NCI-H526 treated with DMSO at 0.1 percent for 48 hours (cell line): ENCODE data around the gene OR4D10.
"Not testable (repeated sequence)": the region's sequence is repeated elsewhere in the genome, so short reads cannot be mapped to it uniquely, and the experiment has no call there.

Source experiments
- DNase-seq: peaks from one replicate; lab custom pipeline; 2025; lab: John Stamatoyannopoulos, UW

The OR4D10 gene

DNA sequence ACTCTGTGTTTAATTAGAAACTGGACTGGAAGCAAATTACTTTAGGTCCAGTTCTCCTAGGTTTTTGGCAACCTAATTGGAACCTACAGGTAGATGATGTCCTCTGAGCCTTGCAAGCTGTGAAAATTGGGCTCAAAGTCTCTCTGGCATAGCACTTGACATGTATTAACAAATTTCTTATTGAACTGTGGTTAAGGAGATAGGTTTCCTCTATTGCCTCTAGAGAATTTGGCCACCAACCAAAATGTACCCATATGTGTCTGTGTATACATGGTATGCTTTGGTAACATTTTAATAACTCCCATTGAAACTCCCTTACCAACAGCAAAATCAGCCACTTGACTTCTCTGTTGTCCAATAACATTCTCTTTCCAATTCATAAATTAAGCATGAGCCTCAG is at the start of gene OR4D10:
OR4D10 (plus strand) TSS at position 301 of the 400 bp plus-strand sequence. CDS start 4,115 bp downstream, outside the sequence.
- DNase-seq = no peak

DNA sequence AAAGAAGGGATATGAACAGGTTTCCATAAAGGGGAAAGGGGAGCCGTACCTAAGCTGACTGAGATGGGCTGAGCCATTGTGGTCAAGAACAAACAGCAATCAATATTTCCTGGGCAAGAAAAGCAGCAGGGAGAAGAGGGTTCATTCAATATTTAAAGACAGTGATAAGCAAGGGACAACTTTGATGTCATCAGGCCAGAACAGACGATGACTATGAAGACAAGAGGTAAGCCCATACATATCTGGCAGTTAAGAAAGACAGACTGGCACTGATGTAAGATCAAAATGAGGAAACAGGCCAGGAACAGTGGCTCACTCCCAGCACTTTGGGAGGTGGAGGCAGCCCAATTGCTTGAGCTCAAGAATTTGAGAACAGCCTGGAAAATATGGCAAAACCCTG is 49.3 kb upstream of the OR4D10 start:
- DNase-seq = no peak

- DNase-seq = no peak
Measured at GRCh38 chr11:59425131-59425530, 48.0 kb upstream of the OR4D10 start.

- no peak for DNase-seq
Measured at GRCh38 chr11:59426361-59427067, 46.6 kb upstream of the OR4D10 start, which contains the start of gene OR5A2. OR5A2 (minus strand) TSS chr11:59426413; CDS start chr11:59422953, 3,460 bp downstream.

- DNase-seq = no peak
Measured at GRCh38 chr11:59427068-59427382, 46.1 kb upstream of the OR4D10 start.

GRCh38 chr11:59429924-59430516 is 43.1 kb upstream of the OR4D10 start:
- DNase-seq = peak; percentile 44

GRCh38 chr11:59436169-59436568 is 36.9 kb upstream of the OR4D10 start, which contains the start of gene OR5A1:
OR5A1 (plus strand) TSS chr11:59436469; CDS start chr11:59443169, 6,700 bp downstream.
- no peak for DNase-seq

GRCh38 chr11:59437770-59438169 is 35.3 kb upstream of the OR4D10 start:
- no peak for DNase-seq

DNA sequence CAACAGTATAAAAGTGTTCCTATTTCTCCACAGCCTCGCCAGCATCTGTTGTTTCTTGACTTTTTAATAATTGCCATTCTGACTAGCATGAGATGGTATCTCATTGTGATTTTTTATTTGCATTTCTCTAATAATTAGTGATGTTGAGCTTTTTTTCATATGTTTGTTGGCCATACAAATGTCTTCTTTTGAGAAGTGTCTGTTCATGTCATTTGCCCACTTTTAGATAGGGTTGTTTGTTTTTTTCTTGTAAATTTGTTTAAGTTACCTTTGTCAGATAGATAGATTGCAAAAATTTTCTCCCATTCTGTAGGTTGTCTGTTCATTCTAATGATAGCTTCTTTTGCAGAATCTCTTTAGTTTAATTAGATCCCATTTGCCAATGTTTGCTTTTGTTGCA is 27.5 kb upstream of the OR4D10 start:
- not testable (repeated sequence) for DNase-seq

GRCh38 chr11:59448484-59448883 is 24.6 kb upstream of the OR4D10 start:
- DNase-seq = no peak

DNA sequence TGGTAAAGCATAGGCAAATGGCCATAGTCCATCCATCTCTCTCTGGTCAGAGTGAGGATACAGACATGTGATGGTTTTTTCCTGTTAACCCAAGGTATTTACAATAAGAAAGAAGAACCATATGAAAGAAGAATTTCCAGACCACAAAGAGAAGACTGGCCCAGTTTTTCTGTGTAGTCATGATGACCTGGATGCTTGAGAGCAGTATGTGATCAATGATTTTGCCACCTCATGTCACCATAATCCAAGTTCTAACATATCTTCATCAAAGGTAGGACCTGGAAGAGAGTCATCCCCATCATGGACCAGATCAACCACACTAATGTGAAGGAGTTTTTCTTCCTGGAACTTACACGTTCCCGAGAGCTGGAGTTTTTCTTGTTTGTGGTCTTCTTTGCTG is 16.5 kb upstream of the OR4D10 start, which contains the start of gene OR4D6:
OR4D6 (plus strand) TSS at position 301 of the 400 bp plus-strand sequence; CDS start at position 301, 0 bp downstream.
- no peak for DNase-seq

DNA sequence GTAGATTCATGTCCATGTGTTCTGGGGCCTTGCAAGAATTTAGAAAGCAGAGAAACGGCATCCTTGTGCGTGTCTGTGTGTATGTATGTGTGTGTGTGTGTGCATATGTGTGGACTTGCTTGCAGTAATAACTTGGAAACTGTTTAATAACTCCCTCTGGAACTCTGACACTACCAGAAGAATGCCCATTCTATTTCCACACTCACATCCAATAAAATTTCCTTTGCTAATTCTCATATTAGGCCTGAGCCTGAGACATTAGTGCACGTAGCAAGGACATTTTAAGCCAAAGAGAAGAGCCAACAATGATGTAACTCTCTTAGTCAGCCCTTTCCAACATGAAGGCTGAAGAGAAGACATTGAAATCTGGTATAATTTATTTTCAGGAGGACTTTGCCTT is 13.2 kb upstream of the OR4D10 start:
- DNase-seq = no peak

- no peak for DNase-seq
Measured at GRCh38 chr11:59463190-59463641, 9.9 kb upstream of the OR4D10 start.

GRCh38 chr11:59475176-59475575 is 2.1 kb downstream of the OR4D10 start:
- DNase-seq = no peak

GRCh38 chr11:59479906-59480305 is 6.8 kb downstream of the OR4D10 start:
- no peak for DNase-seq

DNA sequence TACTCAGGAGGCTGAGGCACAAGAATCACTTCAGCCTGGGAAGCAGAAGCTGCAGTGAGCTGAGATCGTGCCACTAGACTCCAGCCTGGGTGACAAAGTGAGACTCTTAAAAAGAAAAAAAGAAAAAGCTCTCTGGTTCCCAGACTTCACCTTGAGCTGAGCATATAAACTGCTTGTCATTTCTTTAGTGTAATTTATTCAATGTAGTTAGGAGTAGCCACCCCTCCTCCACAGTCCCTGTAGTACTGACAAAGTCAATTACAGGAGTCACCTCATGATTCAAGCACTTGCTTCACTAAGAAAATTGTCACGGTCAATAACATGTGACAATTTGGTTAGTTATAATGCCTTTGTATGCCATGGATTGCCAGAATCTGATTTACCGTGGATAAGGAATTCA is 7.2 kb downstream of the OR4D10 start:
- no peak for DNase-seq

- no peak for DNase-seq
Measured at GRCh38 chr11:59501931-59502330, 28.8 kb downstream of the OR4D10 start.

DNA sequence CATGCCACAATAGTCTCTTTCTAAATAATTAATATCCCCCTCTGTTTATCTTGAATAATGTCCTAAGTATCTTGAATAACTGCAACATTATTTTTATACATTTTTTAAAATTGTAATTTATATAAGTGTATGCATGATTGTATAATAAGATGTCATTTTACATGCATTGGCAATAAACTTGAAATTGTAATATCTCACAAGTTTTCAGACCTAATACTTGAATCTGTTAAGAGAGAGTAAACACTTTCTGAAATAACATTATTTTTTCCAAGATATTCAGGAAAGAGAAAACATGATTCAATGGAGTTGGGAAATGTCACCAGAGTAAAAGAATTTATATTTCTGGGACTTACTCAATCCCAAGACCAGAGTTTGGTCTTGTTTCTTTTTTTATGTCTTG is 30.2 kb downstream of the OR4D10 start, which contains the start of gene OR4D11:
OR4D11 (plus strand) TSS at position 301 of the 400 bp plus-strand sequence; CDS start at position 301, 0 bp downstream.
- no peak for DNase-seq

DNA sequence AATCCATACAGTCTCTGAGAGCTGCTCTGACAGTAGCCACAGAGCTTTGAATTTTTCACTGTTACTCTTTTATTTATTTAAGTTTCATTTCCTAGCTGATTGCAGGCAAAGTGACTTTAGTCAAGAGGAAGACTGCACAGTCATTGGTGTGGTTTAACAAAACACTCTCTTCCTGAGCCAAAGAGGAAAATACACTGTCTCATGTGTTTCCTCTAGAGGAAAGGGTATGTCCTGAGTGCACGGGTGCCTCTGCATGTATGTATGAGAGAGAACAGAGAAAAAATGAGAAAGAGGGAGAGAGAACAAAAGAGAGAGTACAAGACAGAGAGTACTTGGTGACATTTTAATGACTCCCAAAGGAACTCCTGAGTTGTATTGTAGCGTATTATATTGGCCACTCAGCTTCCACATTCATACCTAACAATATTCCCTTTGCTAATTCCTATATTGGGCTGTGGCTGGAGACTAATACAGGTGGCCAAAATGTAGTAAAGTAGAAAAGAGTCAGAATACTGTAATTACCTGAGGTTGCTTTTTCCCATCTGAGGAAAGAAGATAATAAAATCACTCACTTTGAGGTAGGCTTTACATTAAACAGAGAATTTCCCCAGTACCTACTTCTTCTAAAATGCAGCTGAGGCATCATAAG is 38.0 kb downstream of the OR4D10 start, which contains the start of gene OR4D9:
OR4D9 (plus strand) TSS at position 599 of the 649 bp plus-strand sequence. CDS start 3,374 bp downstream, outside the sequence.
- DNase-seq = no peak

DNA sequence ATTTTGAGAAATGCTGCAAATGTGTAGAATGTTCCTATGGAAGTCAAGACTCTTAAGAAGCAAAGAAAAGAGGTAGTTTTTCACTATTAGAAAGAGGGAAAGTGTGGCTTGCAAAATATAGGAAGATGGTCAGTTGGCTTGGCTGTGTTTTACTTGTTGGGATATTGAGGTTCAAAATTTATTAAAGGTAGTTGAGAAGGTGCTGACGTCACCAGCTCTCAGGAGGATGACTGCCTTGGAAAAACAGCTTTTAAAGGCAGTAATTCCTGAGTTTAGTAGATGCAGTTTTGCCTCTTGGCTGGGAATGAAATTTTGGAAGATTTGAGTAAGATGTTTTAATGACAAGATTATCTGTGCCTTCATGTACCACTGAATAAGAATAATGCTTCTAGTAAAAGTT is 38.6 kb downstream of the OR4D10 start:
- DNase-seq = no peak

GRCh38 chr11:59520139-59520538 is 47.0 kb downstream of the OR4D10 start:
- not testable (repeated sequence) for DNase-seq

DNA sequence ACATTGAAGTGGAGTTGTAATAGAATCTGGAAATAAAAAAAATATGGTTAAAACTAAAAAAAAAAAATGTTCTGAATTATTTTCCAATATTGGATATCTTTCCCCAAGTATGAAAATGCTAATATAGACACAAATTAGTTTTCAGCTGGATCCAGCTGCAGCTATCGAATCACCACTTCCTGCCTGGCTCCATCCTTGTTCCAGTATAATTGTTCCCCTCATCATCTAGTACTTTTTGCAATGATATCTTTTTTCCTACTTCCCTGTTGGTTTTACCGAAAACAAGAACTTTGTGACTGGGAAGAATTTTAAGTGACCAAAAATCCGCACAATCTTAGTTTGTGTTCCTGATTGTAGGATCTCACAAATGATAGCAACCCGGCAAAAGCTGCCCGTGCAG is 47.6 kb downstream of the OR4D10 start:
- DNase-seq = no peak

DNA sequence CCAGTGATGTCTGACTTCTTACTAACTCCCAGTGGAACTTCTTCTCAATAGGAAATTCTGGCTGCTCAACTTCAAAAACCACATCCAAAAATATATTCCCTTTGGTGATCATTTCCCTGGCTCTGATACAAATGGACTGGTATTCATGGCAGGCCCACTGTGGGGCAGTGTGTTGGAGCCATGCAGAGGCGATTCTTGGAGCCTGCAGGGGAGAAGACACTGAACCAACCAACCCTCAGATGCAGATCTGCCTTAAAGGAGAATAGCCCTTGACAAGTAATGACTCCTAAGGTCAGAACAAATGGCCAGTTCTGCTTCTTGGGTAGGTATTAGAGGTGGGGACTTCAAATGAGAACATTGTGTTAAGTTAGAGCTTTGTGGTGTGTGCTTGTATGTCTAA is 50.4 kb downstream of the OR4D10 start:
- no peak for DNase-seq
